GM08714 (cell line): Measurements from ENCODE around the gene SP2.

Experiments
- H3K4me3 ChIP-seq: fragments of 200-500 bp; sonication (Bioruptor generic); 2 replicates; pipeline ENCODE4 v1.5.1; 2014; ENCODE audit warnings: mild to moderate bottlenecking, low read length, inconsistent platforms
- ZNF274 ChIP-seq: IDR thresholded peaks from 2 replicates; pipeline ENCODE4 v1.6.1; 2012; ENCODE audit warnings: mild to moderate bottlenecking, low read depth, low read length

SP2 gene

DNA sequence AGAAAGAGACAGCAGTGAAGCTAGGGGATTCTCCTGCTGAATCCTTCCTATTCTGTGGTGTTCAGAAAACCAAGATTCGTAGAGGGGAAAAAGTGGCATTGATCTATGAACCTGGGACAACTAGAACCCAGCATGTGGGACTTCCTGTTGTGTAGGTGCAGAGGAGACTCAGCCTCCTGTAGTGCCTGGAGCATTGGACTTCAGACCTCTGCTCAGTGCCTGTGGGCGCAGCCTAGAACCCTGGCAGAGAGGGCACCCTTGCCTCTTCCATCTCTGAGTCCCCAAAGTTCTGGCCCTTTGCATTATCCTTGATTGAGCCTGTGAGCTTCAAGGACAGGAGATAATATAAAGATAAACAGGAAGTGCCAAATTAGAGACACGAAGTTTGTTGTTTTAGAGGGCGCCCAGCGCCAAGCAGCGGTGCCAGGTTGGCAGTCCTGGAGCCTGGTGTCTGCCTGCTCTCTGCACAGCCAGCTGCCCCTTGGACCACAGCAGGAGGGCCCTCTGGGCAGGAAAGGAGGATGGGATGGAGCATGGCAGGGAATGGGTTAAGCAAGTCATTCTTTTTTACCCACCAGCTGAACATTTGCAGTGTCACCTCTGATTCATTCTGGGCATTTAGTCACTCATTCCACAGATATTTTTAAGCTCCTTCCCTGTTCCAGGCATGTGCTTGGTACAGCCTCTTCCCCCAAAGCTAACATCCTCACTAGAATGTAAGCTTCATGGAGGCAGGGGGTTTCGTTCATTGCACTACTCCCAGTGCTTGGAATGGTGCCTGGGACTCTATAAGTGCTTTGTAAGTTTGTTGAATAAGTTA is 33.2 kb upstream of the SP2 start:
- H3K4me3 ChIP-seq = no peak overlapping the region

DNA sequence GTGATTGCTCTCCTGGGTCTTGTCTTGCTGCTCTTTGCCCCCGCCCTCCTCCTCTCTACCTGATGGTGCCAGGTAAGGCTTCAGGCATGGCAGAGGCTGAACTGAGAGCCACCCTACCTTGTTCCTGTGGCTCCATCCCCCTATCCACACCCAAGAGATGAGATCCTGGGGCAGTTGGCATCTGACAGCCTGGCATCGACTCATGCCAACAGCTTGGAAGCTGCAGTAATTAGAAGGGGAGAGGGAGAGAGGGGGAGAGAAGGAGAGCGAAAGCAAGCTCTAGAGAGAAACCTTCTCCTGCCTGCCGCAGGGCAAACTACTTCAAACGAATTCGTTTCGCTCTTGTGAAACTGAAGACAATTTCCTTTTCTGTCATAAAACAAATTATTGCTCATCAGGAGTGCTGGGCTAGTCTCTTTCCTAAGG is 31.2 kb upstream of the SP2 start:
- no peak for TF ChIP-seq ZNF274
- H3K4me3 ChIP-seq = no peak overlapping the region

More for the DNA sequence above, 33.2 kb upstream of the SP2 start:
- no peak for TF ChIP-seq ZNF274

DNA sequence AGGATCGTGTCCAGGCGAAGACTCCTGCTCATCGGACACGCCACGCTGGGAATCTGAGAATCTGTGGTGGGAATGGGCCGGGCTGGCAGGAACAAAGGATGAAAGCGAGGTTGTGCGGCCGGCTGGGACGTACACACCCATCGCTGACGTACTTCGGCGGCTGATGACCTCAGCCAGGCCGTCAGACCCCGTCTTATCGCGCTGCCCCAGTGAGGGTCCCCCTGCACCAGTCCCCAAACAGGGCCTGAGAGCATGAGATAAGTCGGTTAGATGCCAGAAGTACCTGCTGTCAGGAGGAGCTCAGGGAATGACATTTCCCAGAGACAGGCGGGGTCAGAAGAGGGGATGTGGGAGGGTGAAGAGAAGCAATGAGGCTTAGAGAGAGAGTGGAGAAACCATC is 29.1 kb upstream of the SP2 start:
- no peak overlapping the region for H3K4me3 ChIP-seq
- TF ChIP-seq ZNF274 = no peak

DNA sequence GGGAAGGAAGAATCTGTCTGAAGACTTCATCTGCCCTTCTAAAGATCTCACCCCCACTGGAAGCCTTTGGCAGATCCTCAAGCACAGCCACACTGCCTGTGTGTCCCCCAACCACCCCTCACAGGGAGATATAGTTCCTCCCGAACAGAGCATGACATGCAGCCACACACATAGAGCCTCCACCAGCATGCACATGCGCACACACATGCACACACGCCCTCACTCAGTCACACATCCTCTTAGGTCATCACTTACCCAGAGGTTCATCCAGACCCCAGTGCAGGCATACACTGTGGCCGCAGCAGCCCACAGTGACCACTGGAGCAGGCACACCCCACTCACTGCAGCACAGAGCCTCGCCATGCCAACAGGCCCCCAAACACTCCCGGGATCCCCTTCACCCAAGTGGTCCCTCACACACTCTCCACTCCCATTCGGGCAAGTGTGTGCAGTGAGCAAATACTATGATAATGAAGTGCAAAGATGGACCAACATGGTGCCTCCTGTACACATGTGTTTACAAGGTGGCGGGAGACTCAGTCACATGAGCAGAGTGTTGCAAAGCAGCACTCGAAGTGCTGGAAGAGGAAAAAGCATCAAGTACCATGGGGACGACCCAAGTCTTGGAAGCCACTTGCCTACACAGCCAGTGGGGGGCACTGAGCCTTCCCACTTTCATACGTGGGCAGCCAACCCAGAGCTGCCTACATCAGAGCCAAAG is 28.1 kb upstream of the SP2 start:
- TF ChIP-seq ZNF274 = no peak
- no peak overlapping the region for H3K4me3 ChIP-seq

DNA sequence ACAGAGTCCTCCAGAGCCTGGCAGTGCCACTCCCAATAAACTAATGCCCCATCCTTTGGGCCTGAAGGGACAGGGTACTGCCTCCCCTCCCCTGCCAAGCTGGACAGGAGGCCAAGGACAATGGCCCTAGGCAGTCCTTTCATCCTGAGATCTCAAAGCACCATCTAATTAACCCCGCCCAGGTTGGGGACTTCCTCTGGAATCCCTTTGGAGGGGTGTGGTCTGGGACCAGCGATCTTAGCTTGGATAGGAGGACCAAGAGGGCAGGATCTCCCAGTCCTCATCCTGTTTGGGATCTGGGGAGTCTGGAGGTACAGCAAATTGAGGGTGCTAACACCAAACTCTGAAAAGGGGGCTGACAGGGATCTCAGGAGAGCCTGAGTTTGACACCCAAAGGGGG is 26.9 kb upstream of the SP2 start:
- no peak for TF ChIP-seq ZNF274
- no peak overlapping the region for H3K4me3 ChIP-seq

DNA sequence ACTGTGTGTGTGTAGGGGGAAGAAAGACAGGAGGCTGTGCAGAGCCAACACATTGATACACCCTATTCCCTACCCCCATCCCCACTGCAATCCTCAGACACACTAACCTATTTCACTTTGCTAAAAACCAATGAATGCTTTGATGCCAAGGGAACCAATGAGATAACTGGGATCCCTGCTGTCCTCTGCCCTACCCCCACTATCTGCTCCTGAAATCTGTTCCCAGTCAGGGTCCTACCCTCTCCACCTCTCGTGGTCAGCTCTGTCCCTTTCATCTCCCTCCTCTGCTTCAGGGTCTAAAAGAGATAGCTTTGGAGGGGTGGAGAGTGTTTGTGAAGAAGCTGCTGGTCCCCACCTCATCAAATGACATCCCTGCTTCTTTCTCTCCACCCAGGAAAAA is 26.0 kb upstream of the SP2 start:
- H3K4me3 ChIP-seq = no peak overlapping the region
- no peak for TF ChIP-seq ZNF274

DNA sequence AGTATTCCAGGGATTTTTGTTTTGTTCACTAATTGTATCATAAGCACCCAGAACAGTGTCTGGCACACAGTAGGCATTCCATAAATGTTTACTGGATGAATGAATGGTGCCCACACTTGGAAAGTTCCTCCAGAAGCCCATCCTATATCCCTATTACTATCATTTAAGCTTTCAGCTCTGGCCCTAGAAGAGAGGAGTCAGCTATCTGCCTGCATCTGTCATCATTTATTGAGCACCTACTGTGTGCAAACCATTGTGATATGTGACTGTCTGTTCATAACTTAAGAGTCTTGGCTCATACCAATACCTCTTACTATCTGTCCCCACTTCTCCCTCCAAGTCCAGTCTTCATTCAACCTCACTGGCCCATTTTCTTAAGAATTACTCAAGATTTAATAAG is 25.0 kb upstream of the SP2 start:
- no peak for TF ChIP-seq ZNF274
- no peak overlapping the region for H3K4me3 ChIP-seq

DNA sequence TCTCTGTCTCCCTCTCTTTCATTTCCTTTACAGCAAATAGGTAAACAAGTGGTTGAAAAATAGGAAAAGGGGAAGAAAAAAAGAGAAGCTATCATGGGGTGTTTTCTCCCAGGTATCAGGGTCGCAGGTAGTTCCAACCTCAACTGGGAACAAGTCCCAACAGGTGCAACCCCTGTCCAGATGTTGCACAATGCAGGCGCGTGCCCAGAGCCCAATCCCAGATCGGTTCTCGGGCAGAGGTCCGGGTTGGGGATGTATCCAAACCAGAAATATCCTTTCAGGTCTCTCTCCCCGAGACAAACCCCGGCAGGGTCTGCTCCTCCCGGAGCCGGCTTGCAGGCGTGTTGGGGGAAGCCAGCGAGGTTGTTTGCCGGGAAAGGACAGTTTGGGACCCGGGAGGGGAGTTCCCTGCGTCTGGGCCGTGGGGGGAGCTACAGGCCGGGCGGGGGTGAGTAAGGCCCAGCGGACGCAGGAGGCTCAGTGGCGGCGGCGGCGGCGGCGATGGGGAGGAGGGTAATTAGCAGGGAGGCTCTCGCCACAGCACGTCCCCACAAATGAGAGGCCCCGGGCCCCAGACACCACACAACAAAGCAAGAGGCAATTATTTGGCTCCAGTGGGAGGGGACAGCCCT is 23.9 kb upstream of the SP2 start:
- H3K4me3 ChIP-seq = no peak overlapping the region
- TF ChIP-seq ZNF274 = no peak

DNA sequence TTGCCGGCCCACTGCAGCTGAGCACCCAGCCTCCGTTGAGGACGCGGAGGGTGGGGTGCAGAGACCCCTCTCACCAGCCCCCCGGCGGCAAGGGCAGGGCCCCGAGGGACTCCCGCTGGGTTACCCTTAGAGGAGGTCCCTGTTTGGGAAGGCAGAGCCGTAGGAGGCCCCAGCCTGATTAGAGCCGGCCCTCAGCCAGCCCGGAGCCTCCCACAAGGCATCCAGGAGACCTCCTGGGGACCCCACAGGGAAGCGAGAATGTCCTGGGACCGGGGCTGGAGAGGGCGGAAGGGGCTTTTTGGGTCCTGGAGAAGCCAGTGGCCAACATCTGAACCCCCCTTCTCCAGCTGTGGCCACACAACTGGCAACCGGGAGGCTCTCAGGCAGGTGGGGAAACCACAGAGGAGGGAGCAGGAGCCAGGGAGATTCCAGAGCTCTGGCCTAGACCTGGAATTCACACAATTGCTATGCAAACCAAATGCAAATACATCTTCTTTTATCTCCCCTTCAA is 23.3 kb upstream of the SP2 start:
- H3K4me3 ChIP-seq = no peak overlapping the region
- TF ChIP-seq ZNF274 = no peak

DNA sequence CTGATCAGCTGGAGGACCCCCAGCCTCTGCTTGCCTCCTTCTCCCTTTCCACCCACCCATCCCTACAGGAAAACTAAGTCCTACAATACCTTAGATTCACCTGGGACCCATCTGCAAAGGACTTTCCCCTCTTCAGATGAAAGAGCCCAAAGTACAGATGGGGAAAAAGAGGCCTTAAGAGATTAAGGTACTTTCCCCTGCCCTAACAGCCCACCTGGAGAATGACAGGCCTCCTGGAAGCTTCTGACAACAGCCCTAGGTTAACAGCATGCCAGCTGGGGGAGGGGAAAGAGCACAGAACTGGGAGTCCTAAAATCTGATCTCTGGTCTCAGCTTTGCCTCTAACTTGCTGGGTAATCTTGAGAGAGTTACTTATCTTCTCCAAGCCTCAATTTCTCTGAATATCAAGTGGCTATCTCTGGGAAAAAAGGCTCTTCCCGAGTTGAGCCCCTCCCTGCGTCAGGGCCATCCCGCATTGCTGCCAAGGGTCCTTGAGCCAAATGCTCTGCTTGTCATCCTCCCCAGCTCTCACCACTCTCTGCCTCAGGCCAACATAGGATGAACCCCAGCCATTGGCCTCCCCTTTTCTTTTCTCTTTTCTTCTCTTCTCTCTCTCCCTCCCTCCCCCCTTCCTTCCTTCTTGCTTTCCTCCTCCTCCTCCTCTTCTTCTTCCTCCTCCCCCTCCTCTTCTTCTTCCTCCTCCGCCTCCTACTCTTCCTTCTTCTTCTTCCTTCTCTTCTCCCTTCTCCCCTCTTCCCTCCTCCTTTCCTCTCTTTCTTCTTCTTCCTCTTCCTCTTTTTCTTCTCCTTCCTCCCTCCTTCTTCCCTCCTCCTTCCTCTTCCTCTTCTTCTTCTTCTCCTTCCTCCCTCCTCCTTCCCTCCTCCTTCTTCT is 22.6 kb upstream of the SP2 start:
- H3K4me3 ChIP-seq = no peak overlapping the region
- no peak for TF ChIP-seq ZNF274

DNA sequence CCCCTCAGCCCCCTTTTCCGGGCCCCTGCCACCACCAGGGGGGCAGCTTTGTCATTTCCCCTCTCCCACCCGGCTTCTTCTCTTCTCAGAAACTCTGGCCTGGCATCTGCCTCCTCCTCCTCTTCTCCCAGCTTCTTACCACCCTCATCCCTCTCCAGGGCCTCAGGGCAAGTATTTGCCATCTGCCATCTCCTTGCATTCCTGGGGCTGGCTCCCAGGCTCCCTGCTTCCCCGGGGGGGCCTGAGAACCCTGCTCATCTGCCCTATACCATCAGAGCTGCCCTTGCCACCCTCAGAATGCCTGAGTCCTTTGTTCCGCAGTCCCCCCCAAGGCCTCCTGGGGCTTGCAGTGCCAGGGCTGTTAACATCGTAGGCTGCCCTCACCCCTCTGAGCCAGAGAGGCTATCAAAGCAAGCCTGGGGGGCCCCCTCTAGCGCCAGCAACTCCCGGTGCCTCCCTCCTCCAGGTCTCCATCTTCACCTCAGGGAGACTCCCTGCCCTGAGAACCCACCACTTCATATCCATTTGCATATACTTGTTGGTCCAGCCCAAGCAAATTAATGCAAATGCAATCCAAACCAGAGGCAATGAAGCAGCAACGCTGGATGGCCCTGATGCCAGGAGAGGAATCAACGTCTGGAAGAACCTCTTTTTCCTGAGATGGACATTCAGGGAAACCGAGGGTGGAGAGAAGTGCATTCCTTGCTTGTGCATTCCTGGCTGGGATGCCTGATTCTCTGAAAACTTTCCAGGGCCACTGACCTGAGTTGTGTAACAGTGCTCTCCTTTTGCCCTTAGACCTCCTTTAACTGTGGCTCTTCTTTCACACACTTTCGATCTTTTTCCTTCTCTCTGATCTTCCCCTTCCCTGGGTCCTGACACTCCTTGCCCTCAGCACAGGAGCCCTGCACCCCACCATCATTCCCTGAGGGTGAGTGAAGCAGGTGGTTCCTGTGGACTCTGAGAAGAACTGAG is 20.7 kb upstream of the SP2 start:
- no peak overlapping the region for H3K4me3 ChIP-seq
- no peak for TF ChIP-seq ZNF274

DNA sequence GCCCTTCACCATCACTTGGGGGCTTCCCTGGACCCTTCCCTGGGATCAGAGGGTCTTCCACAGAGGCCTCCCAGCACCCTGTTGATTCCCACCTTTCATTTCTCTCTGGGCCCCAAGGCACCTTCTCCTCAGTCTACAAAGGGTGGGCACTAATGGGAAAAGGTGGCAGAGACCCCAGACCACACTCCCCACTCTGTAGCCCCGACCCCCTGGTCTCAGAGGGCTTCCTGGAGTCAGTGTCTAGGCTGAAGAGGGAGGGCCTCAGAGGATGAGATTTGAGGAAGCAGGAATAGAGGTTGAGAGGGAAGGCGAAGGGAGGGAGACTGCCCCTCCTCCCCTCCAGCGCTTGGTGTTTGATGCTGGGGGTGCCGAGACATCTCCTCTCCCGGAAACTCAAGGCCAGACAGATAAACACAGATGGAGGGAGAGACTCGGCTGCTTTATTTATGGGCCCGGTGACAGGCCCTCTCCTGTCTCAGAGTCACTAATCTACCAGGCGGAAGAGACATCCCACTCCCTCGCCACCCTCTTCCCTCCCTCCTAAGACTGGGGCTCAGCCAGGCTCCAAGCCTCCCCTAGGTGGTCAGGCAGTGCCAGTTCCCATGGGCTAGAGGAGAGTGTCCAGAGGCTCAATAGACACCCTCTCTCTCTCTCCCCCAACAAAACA is 18.5 kb upstream of the SP2 start:
- TF ChIP-seq ZNF274 = no peak
- no peak overlapping the region for H3K4me3 ChIP-seq
